Hepatocyte (in vitro differentiated cells): ENCODE measurements around the gene MICB. TPM values are rescaled to one million over a fixed set of nuclear protein-coding genes. Genes with fewer than 3 reads are reported as not detected.

Experiments
- DNase-seq: peaks from one replicate; pipeline ENCODE4 v3.0.0-alpha.2; 2016; ENCODE audit warnings: low spot score
- H2AFZ ChIP-seq: fragments of 200-600 bp; sonication (generic); 2 replicates; pipeline ENCODE4 v1.6.0; 2016; ENCODE audit warnings: antibody characterized with exemption, mild to moderate bottlenecking
- H3K27ac ChIP-seq: fragments of 200-600 bp; sonication (generic); 2 replicates; pipeline ENCODE4 v1.5.1; 2016; ENCODE audit warnings: mild to moderate bottlenecking
- H3K27me3 ChIP-seq: fragments of 200-600 bp; sonication (generic); 2 replicates; pipeline ENCODE4 v1.6.1; 2016
- H3K36me3 ChIP-seq: fragments of 200-600 bp; sonication (generic); replicated peaks from 2 replicates; pipeline ENCODE4 v1.5.1; 2016; ENCODE audit warnings: low read depth; ENCODE audit not compliant: insufficient read depth
- H3K4me1 ChIP-seq: fragments of 200-600 bp; sonication (generic); 2 replicates; pipeline ENCODE4 v1.5.1; 2016; ENCODE audit warnings: mild to moderate bottlenecking, moderate library complexity; ENCODE audit not compliant: insufficient read depth
- H3K4me2 ChIP-seq: fragments of 200-600 bp; sonication (generic); 2 replicates; pipeline ENCODE4 v1.6.0; 2016
- H3K4me3 ChIP-seq: fragments of 200-600 bp; sonication (generic); 2 replicates; pipeline ENCODE4 v1.5.1; 2016; ENCODE audit warnings: mild to moderate bottlenecking
- H3K79me2 ChIP-seq: fragments of 200-600 bp; sonication (generic); 2 replicates; pipeline ENCODE4 v1.6.0; 2017; ENCODE audit warnings: mild to moderate bottlenecking
- H3K9me2 ChIP-seq: fragments of 200-600 bp; sonication (generic); replicated peaks from 2 replicates; pipeline ENCODE4 v1.6.0; 2017; ENCODE audit warnings: mild to moderate bottlenecking; ENCODE audit not compliant: insufficient read depth
- H3K9me3 ChIP-seq: fragments of 200-600 bp; sonication (generic); 2 replicates; pipeline ENCODE4 v1.5.1; 2016; ENCODE audit warnings: low read depth, mild to moderate bottlenecking
- H4K20me1 ChIP-seq: fragments of 200-600 bp; sonication (generic); 2 replicates; pipeline ENCODE4 v1.6.0; 2016; ENCODE audit warnings: mild to moderate bottlenecking; ENCODE audit not compliant: insufficient read depth, poor library complexity, severe bottlenecking
- EZH2 ChIP-seq: fragments of 200-600 bp; sonication (generic); IDR thresholded peaks from 2 replicates; pipeline ENCODE4 v1.6.1; 2016; ENCODE audit warnings: antibody characterized with exemption, mild to moderate bottlenecking, borderline replicate concordance
- EZH2phosphoT487 ChIP-seq: fragments of 200-600 bp; sonication (generic); IDR thresholded peaks from one replicate; pipeline ENCODE4 v1.6.1; 2018; ENCODE audit warnings: antibody characterized with exemption, mild to moderate bottlenecking, low read depth, moderate library complexity; ENCODE audit not compliant: unreplicated experiment, severe bottlenecking
- WGBS: methylation state at CpG from one replicate; pipeline ENCODE4 v1.1.6; 2016; ENCODE audit warnings: low lambda C conversion rate; ENCODE audit errors: missing lambda C conversion rate; 5-methylcytosine and 5-hydroxymethylcytosine counted together
- polyA plus RNA-seq: library from polyadenylated mRNA; unstranded; fragments of >200 nt; fragmentation: Nextera tagmentation; extraction: Ambion mirVana; gene quantifications from 2 replicates; pipeline ENCODE4 v1.2.1, GENCODE V29; 2016
- total RNA-seq: library from RNA; depleted of rRNA; stranded (reverse); fragments of >200 nt; gene quantifications from 2 replicates; pipeline ENCODE4 v1.2.3, GENCODE V29; 2014
- TF ChIP-seq, protein P1 (sequence below): fragments of 200-600 bp; sonication (generic); IDR thresholded peaks from 2 replicates; pipeline ENCODE4 v1.5.1; 2016; ENCODE audit warnings: antibody characterized with exemption, mild to moderate bottlenecking; ENCODE audit not compliant: poor library complexity

The MICB gene
- total and polyA plus RNA-seq, 2 experiments from 2014 or later: 0.11 to 0.67 TPM

- peaks cover 10% of the 10 kb centered on the region for H3K4me1 ChIP-seq
- peak within 1 kb of the TSS; percentile 76 for H3K27ac ChIP-seq
- no peaks in the 10 kb centered on the region for H3K9me3 ChIP-seq
- no peaks in the 10 kb centered on the region for H3K36me3 ChIP-seq
- H2AFZ ChIP-seq: peak within 1 kb of the TSS; percentile 82
- DNase-seq: peak; percentile 97
- no peaks in the 10 kb centered on the region for H4K20me1 ChIP-seq
- no peaks in the 10 kb centered on the region for H3K27me3 ChIP-seq
- H3K9me2 ChIP-seq: no peaks in the 10 kb centered on the region
- peak within 1 kb of the TSS; percentile 43 for H3K4me3 ChIP-seq
- WGBS: under 1% methylated on average over 25 of the region's 25 CpGs
- no peak for TF ChIP-seq EZH2phosphoT487
- no peak for TF ChIP-seq EZH2
- TF ChIP-seq, protein P1, sequence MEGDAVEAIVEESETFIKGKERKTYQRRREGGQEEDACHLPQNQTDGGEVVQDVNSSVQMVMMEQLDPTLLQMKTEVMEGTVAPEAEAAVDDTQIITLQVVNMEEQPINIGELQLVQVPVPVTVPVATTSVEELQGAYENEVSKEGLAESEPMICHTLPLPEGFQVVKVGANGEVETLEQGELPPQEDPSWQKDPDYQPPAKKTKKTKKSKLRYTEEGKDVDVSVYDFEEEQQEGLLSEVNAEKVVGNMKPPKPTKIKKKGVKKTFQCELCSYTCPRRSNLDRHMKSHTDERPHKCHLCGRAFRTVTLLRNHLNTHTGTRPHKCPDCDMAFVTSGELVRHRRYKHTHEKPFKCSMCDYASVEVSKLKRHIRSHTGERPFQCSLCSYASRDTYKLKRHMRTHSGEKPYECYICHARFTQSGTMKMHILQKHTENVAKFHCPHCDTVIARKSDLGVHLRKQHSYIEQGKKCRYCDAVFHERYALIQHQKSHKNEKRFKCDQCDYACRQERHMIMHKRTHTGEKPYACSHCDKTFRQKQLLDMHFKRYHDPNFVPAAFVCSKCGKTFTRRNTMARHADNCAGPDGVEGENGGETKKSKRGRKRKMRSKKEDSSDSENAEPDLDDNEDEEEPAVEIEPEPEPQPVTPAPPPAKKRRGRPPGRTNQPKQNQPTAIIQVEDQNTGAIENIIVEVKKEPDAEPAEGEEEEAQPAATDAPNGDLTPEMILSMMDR: no peak
- H3K4me2 ChIP-seq: peak within 1 kb of the TSS; percentile 85
- H3K79me2 ChIP-seq: peaks cover 37% of the 10 kb centered on the region
These were observed 49.2 kb downstream of the MICB start, which contains the start of gene NFKBIL1 for GRCh38 chr6:31546958-31547726. TSS of gene NFKBIL1 (plus strand) at chr6:31547608. CDS start at chr6:31547695, 87 bp downstream.

- TF ChIP-seq EZH2phosphoT487 (no peak), EZH2 (no peak)
- TF ChIP-seq, protein P1: no peak
- H3K27me3 ChIP-seq: no peaks in the 10 kb centered on the region
- H3K9me3 ChIP-seq: no peaks in the 10 kb centered on the region
- peak overlapping the region; percentile 43 for H3K4me3 ChIP-seq
- H3K79me2 ChIP-seq: peaks cover 32% of the 10 kb centered on the region
- H3K36me3 ChIP-seq: no peaks in the 10 kb centered on the region
- no peaks in the 10 kb centered on the region for H3K9me2 ChIP-seq
- H3K27ac ChIP-seq: peak overlapping the region; percentile 76
- DNase-seq: no peak
- H4K20me1 ChIP-seq: no peaks in the 10 kb centered on the region
- peak overlapping the region; percentile 85 for H3K4me2 ChIP-seq
- H2AFZ ChIP-seq: peak overlapping the region; percentile 58
- peaks cover 10% of the 10 kb centered on the region for H3K4me1 ChIP-seq
- WGBS: 81% methylated on average over 22 of the region's 24 CpGs
These were observed 50.0 kb downstream of the MICB start for GRCh38 chr6:31547727-31548543.

GRCh38 chr6:31548544-31548873 lies 50.6 kb downstream of the MICB start:
- Histone ChIP-seq H3K4me1 (peaks cover 10% of the 10 kb centered on the region), H4K20me1 (no peaks in the 10 kb centered on the region), H3K27ac (peak overlapping the region; percentile 76), H3K4me2 (peak overlapping the region; percentile 85), H3K9me2 (no peaks in the 10 kb centered on the region), H2AFZ (no peak overlapping the region), H3K27me3 (no peaks in the 10 kb centered on the region), H3K36me3 (no peaks in the 10 kb centered on the region), H3K79me2 (peaks cover 30% of the 10 kb centered on the region), H3K9me3 (no peaks in the 10 kb centered on the region), H3K4me3 (no peak overlapping the region)
- TF ChIP-seq EZH2 (no peak), EZH2phosphoT487 (no peak)
- TF ChIP-seq, protein P1: no peak
- no peak for DNase-seq
- 96% methylated on average over 2 of the region's 2 CpGs for WGBS
